GM12878 (cell line): ENCODE data around the gene IRF4. TPM values are rescaled to one million over a fixed set of nuclear protein-coding genes. Genes with fewer than 3 reads are reported as not detected.

Source experiments
- ATAC-seq: fragments of 200-7000 bp; cut with Tn5 transposase; 3 replicates; pipeline ENCODE4 v1.9.1; 2020; ENCODE audit warnings: mild to moderate bottlenecking, moderate library complexity
- BruUV-seq: library from RNA; stranded (reverse); fragments of 400-500 nt; replicated peaks from 2 replicates; lab custom pipeline; 2021; lab: Mats Ljungman, UMichigan
- CTCF ChIA-PET: fragments of 300-600 bp; sonication (Branson Sonifier 250); formaldehyde crosslinking; extraction: SDS; loops from one replicate; lab custom pipeline; 2021; ENCODE audit warnings: inconsistent platforms; lab: Yijun Ruan, JAX
- POLR2A ChIA-PET: fragments of 350-600 bp; formaldehyde crosslinking; extraction: SDS; loops from one replicate; lab custom pipeline; 2021; ENCODE audit warnings: inconsistent platforms; lab: Charles Lee
- RAD21 ChIA-PET: fragments of 300-600 bp; sonication (Branson Sonifier 250); formaldehyde crosslinking; loops from one replicate; lab custom pipeline; 2023; ENCODE audit warnings: antibody characterized with exemption; ENCODE audit not compliant: unreplicated experiment; lab: Charles Lee
- SMC1A ChIA-PET: fragments of 300-600 bp; sonication (Branson Sonifier 250); formaldehyde crosslinking; loops from one replicate; lab custom pipeline; 2023; ENCODE audit not compliant: unreplicated experiment, uncharacterized antibody; lab: Charles Lee
- DNase-seq: peaks from one replicate; pipeline ENCODE4 v3.0.0-alpha.2; 2011; ENCODE audit warnings: low read depth, low spot score
- FAIRE-seq: peaks from 3 replicates; lab custom pipeline; 2011; peaks lifted over from hg19 to GRCh38; lab: Jason Lieb, UNC
- H2AFZ ChIP-seq: 2 replicates; pipeline ENCODE4 v1.6.0; 2011; ENCODE audit warnings: low read depth, low read length, control low read depth; ENCODE audit not compliant: control insufficient read depth
- H3K27ac ChIP-seq: 2 replicates; pipeline ENCODE4 v1.5.1; 2011; ENCODE audit warnings: control low read depth; ENCODE audit not compliant: control insufficient read depth, insufficient read depth
- H3K27me3 ChIP-seq, 2 experiments: replicated peaks in 1 of 2; 2 replicates each; pipeline versions ENCODE4 v1.6.0 to v1.6.1; 2011; ENCODE audit warnings: low read length in 1 of 2; ENCODE audit not compliant: control insufficient read depth in 2 of 2, insufficient read depth in 2 of 2
- H3K36me3 ChIP-seq, 2 experiments: 2 replicates each; pipeline ENCODE4 v1.5.1; 2011; ENCODE audit warnings: low read length in 1 of 2; ENCODE audit not compliant: control insufficient read depth in 2 of 2, insufficient read depth in 2 of 2
- H3K4me1 ChIP-seq: 2 replicates; pipeline ENCODE4 v1.6.1; 2011; ENCODE audit warnings: mild to moderate bottlenecking, low read length, moderate library complexity, mixed read lengths; ENCODE audit not compliant: control insufficient read depth, insufficient read depth
- H3K4me2 ChIP-seq: 2 replicates; pipeline ENCODE4 v1.6.0; 2011; ENCODE audit warnings: control low read depth; ENCODE audit not compliant: control insufficient read depth, insufficient read depth
- H3K4me3 ChIP-seq: fragments of 200-600 bp; sonication (generic); 2 replicates; pipeline ENCODE4 v1.5.1; 2016
- H3K79me2 ChIP-seq: 2 replicates; pipeline ENCODE4 v1.6.0; 2011; ENCODE audit warnings: low read length; ENCODE audit not compliant: control insufficient read depth, insufficient read depth
- H3K9ac ChIP-seq: 2 replicates; pipeline ENCODE4 v1.8.0; 2011; ENCODE audit warnings: low read length, control low read depth, mixed read lengths; ENCODE audit not compliant: control insufficient read depth, insufficient read depth
- H3K9me3 ChIP-seq: replicated peaks from 3 replicates; pipeline ENCODE4 v1.5.1; 2011; ENCODE audit warnings: mild to moderate bottlenecking, low read length; ENCODE audit not compliant: control insufficient read depth, insufficient read depth
- H4K20me1 ChIP-seq: 2 replicates; pipeline ENCODE4 v1.6.0; 2011; ENCODE audit not compliant: control insufficient read depth, insufficient read depth
- BACH1 ChIP-seq: fragments of 450-650 bp; IDR thresholded peaks from 2 replicates; pipeline ENCODE4 v1.6.1; 2017; ENCODE audit warnings: mild to moderate bottlenecking, borderline replicate concordance
- CREB1 ChIP-seq: IDR thresholded peaks from 2 replicates; pipeline ENCODE4 v1.6.1; 2012; ENCODE audit warnings: low read depth, mild to moderate bottlenecking, inconsistent platforms
- EZH2 ChIP-seq: IDR thresholded peaks from 2 replicates; pipeline ENCODE4 v1.6.1; 2012; ENCODE audit warnings: low read depth, mild to moderate bottlenecking, control low read depth, inconsistent platforms, low read length, borderline replicate concordance; ENCODE audit not compliant: control insufficient read depth
- GATAD2B ChIP-seq: fragments of 450-650 bp; conservative IDR thresholded peaks from 2 replicates; pipeline ENCODE4 v1.6.1; 2017; ENCODE audit warnings: low read depth, mild to moderate bottlenecking, moderate library complexity
- POLR2A ChIP-seq: IDR thresholded peaks from 2 replicates; pipeline ENCODE4 v1.6.1; 2011; ENCODE audit warnings: low read depth, mild to moderate bottlenecking, low read length
- SP1 ChIP-seq: IDR thresholded peaks from one replicate; pipeline ENCODE4 v1.6.1; 2011; ENCODE audit warnings: low read depth, low read length
- SRF ChIP-seq, 2 experiments: IDR thresholded peaks; 2 replicates each; pipeline ENCODE4 v1.6.1; 2011; ENCODE audit warnings: low read depth in 2 of 2, low read length in 2 of 2, mild to moderate bottlenecking in 1 of 2, moderate library complexity in 1 of 2
- ZSCAN29 ChIP-seq: fragments of 450-650 bp; IDR thresholded peaks from 2 replicates; pipeline ENCODE4 v1.6.1; 2017; ENCODE audit warnings: mild to moderate bottlenecking, moderate library complexity
- WGBS: methylation state at CpG from one replicate; pipeline ENCODE4 v1.1.6; 2016; ENCODE audit warnings: low lambda C conversion rate; ENCODE audit not compliant: insufficient replicate concordance, insufficient coverage; ENCODE audit errors: missing lambda C conversion rate; 5-methylcytosine and 5-hydroxymethylcytosine counted together
- in situ Hi-C: fragments of 300-500 bp; cut with MboI; formaldehyde crosslinking; loops from 9 replicates; pipeline ENCODE4 v1.14.3; 2018; ENCODE audit warnings: mixed read lengths
- intact Hi-C: fragments of 100-400 bp; cut with micrococcal nuclease; formaldehyde crosslinking; loops from one replicate; pipeline ENCODE4 v1.14.2; 2022; ENCODE audit not compliant: unreplicated experiment
- polyA plus RNA-seq, 11 experiments: library from polyadenylated mRNA; depleted of rRNA in 4 of 11; unstranded in 6 of 11; stranded (reverse) in 5 of 11; fragments of >200 nt; fragmentation: Nextera tagmentation in 4 of 11; fragmentation: Illumina TruSeq in 1 of 11; extraction: Ambion mirVana in 4 of 11; extraction: Trizol in 1 of 11; gene quantifications; 1 replicate in 1 of 11; 2 replicates in 10 of 11; pipeline versions ENCODE4 v1.2.1 to v1.2.3, GENCODE V29; 2011 to 2016; ENCODE audit warnings: inconsistent platforms in 2 of 11, missing spikeins in 2 of 11, low read depth in 1 of 11
- total RNA-seq, 4 experiments: library from RNA; depleted of rRNA in 3 of 4; stranded (reverse); fragments of >200 nt in 3 of 4; fragmentation: Illumina TruSeq in 1 of 4; extraction: Trizol in 1 of 4; gene quantifications; 2 replicates each; pipeline versions ENCODE4 v1.2.1 to v1.2.3, GENCODE V29; 2013 to 2021
- TF ChIP-seq, protein P1 (sequence below): fragments of 150-350 bp; IDR thresholded peaks from 2 replicates; pipeline ENCODE4 v1.6.1; 2016; ENCODE audit warnings: low read depth, low read length
- TF ChIP-seq, protein P2 (sequence below): fragments of 450-650 bp; formaldehyde crosslinking; IDR thresholded peaks from 2 replicates; pipeline ENCODE4 v1.4.0; 2020; ENCODE audit warnings: mild to moderate bottlenecking, moderate library complexity
- TF ChIP-seq, protein P3 (sequence below): IDR thresholded peaks from 2 replicates; pipeline ENCODE4 v1.6.1; 2011; ENCODE audit warnings: borderline replicate concordance, low read depth, mild to moderate bottlenecking, moderate library complexity, low read length; ENCODE audit not compliant: insufficient read depth, poor library complexity, severe bottlenecking

IRF4 gene
- total and polyA plus RNA-seq, 10 of the 15 experiments (the other 5 are each of a cell fraction or from before 2014, with no cell fraction given), result 50.0 to 495 (median 257) TPM

DNA sequence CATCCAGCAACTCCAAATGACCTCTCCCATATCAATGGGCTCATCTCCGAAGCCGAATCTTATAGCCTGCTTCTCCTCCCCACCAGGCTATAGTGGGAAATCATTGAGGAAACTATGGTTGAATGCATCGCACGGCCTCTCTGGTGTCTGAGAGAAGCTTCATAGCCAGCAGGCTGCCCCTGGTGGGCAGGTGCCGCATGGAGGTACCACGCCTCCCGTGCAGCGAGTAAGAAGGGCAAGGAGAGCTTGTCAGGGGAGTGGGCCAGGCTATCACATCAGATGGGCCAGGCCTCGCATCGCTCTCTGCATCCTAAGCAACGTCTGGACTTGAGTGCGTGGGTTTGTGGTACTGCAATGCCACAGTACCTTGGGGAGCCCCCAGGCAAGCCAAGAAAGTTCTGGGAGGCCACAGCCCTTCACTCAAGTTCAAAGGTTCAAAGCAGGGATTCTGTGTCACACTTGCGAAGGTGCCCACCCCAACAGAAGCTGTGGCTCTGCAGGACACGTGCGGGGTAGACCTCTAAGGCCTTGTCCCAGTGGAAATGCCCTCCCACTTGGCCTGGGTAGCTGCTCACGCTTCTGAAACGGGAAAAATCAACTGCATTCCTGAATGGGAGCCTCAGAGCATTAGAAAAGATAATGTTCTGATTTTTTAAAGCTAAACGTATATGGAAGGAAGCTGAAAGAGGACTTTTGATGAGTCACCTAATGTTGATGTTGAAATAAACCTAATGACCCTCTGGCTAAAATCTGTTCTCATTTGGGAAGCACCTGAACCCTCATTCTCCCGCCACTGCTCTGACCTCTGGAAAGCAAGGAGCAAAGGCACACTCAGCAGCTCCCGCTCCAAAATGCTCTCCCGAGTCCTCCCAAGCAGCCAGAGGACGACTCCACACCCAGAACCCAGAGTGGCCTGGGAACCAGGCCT lies 8.4 kb upstream of the IRF4 start (continued):
- TF ChIP-seq EZH2, result no peak

DNA sequence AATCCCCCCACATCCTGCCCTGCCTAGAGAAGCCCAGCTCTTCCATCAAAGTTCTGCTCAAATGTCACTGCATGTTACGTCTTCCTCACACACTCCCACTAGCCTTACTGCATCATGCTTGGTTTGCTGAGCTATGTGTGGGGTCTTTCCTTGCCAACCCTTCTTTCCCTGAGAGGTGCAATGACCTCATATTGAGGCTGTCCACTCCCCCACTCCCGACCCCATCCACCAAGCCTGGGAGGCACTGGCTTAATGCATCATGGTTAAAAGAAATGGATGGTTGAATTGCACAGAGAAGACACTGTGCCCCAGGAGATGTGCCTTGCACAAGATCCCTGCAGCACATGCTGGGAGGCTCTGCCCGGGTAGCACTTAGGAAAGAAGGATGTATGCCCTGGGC lies 7.7 kb upstream of the IRF4 start:
- H4K20me1 ChIP-seq, result no peaks in the 10 kb centered on the region
- H2AFZ ChIP-seq, result no peak overlapping the region
- ChIA-PET POLR2A (interaction anchor here (1.0 kb wide), 1 partner anchor 44 kb away, joined by 4 read pairs; no protein-coding TSS in a partner anchor), SMC1A (interaction anchor here (0.6 to 1.3 kb wide), 5 partner anchors 16 to 44 kb away, joined by 3 to 7 read pairs (median 3); no protein-coding TSS in a partner anchor), RAD21 (no interaction called here), CTCF (interaction anchor here (1.1 kb wide), 1 partner anchor 157 kb away, joined by 3 read pairs; no protein-coding TSS in a partner anchor)
- H3K27me3 ChIP-seq, result no peaks in the 10 kb centered on the region
- no peak overlapping the region for H3K4me3 ChIP-seq
- intact Hi-C loops (no loop called here), in situ Hi-C loops (no loop called here)
- ATAC-seq (no peak), DNase-seq (no peak), FAIRE-seq (no peak)
- no peaks in the 10 kb centered on the region; the same call in 2 of the 3 replicates for H3K9me3 ChIP-seq
- H3K36me3 ChIP-seq, result no peaks in the 10 kb centered on the region
- 83% methylated on average over 3 of the region's 3 CpGs for WGBS
- no TSS peak for BruUV-seq
- H3K79me2 ChIP-seq, result peaks cover 1% of the 10 kb centered on the region; the same call in 1 of the 2 replicates
- no peak overlapping the region for H3K9ac ChIP-seq
- H3K4me1 ChIP-seq, result peaks cover 35% of the 10 kb centered on the region
- H3K4me2 ChIP-seq, result no peak overlapping the region
- no peak overlapping the region for H3K27ac ChIP-seq
- TF ChIP-seq SP1, result no peak
- TF ChIP-seq, protein P1, sequence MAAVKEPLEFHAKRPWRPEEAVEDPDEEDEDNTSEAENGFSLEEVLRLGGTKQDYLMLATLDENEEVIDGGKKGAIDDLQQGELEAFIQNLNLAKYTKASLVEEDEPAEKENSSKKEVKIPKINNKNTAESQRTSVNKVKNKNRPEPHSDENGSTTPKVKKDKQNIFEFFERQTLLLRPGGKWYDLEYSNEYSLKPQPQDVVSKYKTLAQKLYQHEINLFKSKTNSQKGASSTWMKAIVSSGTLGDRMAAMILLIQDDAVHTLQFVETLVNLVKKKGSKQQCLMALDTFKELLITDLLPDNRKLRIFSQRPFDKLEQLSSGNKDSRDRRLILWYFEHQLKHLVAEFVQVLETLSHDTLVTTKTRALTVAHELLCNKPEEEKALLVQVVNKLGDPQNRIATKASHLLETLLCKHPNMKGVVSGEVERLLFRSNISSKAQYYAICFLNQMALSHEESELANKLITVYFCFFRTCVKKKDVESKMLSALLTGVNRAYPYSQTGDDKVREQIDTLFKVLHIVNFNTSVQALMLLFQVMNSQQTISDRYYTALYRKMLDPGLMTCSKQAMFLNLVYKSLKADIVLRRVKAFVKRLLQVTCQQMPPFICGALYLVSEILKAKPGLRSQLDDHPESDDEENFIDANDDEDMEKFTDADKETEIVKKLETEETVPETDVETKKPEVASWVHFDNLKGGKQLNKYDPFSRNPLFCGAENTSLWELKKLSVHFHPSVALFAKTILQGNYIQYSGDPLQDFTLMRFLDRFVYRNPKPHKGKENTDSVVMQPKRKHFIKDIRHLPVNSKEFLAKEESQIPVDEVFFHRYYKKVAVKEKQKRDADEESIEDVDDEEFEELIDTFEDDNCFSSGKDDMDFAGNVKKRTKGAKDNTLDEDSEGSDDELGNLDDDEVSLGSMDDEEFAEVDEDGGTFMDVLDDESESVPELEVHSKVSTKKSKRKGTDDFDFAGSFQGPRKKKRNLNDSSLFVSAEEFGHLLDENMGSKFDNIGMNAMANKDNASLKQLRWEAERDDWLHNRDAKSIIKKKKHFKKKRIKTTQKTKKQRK, result no peak
- no peak for TF ChIP-seq ZSCAN29
- TF ChIP-seq, protein P2, sequence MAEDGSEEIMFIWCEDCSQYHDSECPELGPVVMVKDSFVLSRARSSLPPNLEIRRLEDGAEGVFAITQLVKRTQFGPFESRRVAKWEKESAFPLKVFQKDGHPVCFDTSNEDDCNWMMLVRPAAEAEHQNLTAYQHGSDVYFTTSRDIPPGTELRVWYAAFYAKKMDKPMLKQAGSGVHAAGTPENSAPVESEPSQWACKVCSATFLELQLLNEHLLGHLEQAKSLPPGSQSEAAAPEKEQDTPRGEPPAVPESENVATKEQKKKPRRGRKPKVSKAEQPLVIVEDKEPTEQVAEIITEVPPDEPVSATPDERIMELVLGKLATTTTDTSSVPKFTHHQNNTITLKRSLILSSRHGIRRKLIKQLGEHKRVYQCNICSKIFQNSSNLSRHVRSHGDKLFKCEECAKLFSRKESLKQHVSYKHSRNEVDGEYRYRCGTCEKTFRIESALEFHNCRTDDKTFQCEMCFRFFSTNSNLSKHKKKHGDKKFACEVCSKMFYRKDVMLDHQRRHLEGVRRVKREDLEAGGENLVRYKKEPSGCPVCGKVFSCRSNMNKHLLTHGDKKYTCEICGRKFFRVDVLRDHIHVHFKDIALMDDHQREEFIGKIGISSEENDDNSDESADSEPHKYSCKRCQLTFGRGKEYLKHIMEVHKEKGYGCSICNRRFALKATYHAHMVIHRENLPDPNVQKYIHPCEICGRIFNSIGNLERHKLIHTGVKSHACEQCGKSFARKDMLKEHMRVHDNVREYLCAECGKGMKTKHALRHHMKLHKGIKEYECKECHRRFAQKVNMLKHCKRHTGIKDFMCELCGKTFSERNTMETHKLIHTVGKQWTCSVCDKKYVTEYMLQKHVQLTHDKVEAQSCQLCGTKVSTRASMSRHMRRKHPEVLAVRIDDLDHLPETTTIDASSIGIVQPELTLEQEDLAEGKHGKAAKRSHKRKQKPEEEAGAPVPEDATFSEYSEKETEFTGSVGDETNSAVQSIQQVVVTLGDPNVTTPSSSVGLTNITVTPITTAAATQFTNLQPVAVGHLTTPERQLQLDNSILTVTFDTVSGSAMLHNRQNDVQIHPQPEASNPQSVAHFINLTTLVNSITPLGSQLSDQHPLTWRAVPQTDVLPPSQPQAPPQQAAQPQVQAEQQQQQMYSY (CRISPR knock-in tag), result no peak
- TF ChIP-seq GATAD2B, result no peak
- no peak for TF ChIP-seq CREB1
- no peak for TF ChIP-seq SRF (IDR thresholded peaks at IDR 0.05; ENCODE audit: low read depth in 2 of 2, low read length in 2 of 2)
- TF ChIP-seq, protein P3, sequence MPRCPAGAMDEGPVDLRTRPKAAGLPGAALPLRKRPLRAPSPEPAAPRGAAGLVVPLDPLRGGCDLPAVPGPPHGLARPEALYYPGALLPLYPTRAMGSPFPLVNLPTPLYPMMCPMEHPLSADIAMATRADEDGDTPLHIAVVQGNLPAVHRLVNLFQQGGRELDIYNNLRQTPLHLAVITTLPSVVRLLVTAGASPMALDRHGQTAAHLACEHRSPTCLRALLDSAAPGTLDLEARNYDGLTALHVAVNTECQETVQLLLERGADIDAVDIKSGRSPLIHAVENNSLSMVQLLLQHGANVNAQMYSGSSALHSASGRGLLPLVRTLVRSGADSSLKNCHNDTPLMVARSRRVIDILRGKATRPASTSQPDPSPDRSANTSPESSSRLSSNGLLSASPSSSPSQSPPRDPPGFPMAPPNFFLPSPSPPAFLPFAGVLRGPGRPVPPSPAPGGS, result no peak
- TF ChIP-seq POLR2A, result no peak
- no peak for TF ChIP-seq BACH1
